HepG2 (cell line): ENCODE data around the gene FKTN.

ENCODE experiments used
- HCFC1 ChIP-seq: fragments of 150-350 bp; IDR thresholded peaks from 2 replicates; pipeline ENCODE4 v1.6.1; 2014; ENCODE audit warnings: low read depth, low read length
- JUND ChIP-seq: sonication (generic); formaldehyde crosslinking; IDR thresholded peaks from 2 replicates; pipeline ENCODE4 v1.8.0; 2022; ENCODE audit warnings: mild to moderate bottlenecking, missing genetic modification reagents
- LBX2 ChIP-seq: sonication (generic); formaldehyde crosslinking; IDR thresholded peaks from 2 replicates; pipeline ENCODE4 v1.5.0; 2020; ENCODE audit warnings: missing genetic modification reagents, mild to moderate bottlenecking, borderline replicate concordance
- NR2F6 ChIP-seq, 2 experiments: IDR thresholded peaks; 2 replicates each; pipeline ENCODE4 v1.6.1; 2016; ENCODE audit warnings: antibody characterized with exemption in 1 of 2, mild to moderate bottlenecking in 1 of 2
- SOX13 ChIP-seq, 3 experiments: fragments of 450-650 bp in 1 of 3; sonication (generic) in 1 of 3; formaldehyde crosslinking in 1 of 3; IDR thresholded peaks in 2 of 3; conservative IDR thresholded peaks in 1 of 3; 2 replicates each; pipeline versions ENCODE4 v1.5.0 to v1.6.1; 2016 to 2020; ENCODE audit warnings: antibody characterized with exemption in 1 of 3, mild to moderate bottlenecking in 1 of 3, missing compliant biosample characterization in 1 of 3, missing genetic modification reagents in 1 of 3, moderate library complexity in 1 of 3
- TF ChIP-seq, protein P1 (sequence below): sonication (generic); formaldehyde crosslinking; IDR thresholded peaks from 2 replicates; pipeline ENCODE4 v1.4.0; 2020; ENCODE audit warnings: missing genetic modification reagents
- TF ChIP-seq, protein P2 (sequence below): sonication (generic); formaldehyde crosslinking; conservative IDR thresholded peaks from 2 replicates; pipeline ENCODE4 v1.8.1; 2023; ENCODE audit warnings: missing genetic modification reagents

DNA sequence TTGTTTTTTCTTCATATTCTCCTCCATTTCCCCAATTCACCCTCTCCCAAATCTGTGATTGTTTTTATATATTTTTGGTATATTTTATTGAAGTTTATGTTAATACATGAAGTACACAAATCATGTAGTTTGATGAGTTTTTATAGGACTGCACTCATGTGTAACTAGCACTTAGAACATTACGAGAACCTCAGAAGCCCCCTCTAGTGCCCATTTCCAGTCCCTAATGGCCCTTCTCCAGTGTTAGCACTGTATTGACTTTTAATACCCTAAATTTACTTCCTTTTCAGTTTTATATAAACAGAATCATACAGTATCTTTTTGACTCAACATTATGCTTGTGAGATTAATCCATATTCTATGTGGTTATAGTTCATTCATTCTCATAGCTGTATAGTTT lies 18.5 kb upstream of the FKTN start:
- TF ChIP-seq SOX13 (IDR thresholded peaks at IDR 0.05): no peak
- TF ChIP-seq SOX13 (CRISPR knock-in tag; conservative IDR thresholded peaks at IDR 0.05 in 1 of 2, IDR thresholded peaks at IDR 0.05 in 1 of 2): no peak
- TF ChIP-seq, protein P1, sequence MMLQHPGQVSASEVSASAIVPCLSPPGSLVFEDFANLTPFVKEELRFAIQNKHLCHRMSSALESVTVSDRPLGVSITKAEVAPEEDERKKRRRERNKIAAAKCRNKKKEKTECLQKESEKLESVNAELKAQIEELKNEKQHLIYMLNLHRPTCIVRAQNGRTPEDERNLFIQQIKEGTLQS (CRISPR knock-in tag): no peak
- no peak for TF ChIP-seq LBX2 (CRISPR knock-in tag)
- TF ChIP-seq HCFC1: no peak
- TF ChIP-seq, protein P2, sequence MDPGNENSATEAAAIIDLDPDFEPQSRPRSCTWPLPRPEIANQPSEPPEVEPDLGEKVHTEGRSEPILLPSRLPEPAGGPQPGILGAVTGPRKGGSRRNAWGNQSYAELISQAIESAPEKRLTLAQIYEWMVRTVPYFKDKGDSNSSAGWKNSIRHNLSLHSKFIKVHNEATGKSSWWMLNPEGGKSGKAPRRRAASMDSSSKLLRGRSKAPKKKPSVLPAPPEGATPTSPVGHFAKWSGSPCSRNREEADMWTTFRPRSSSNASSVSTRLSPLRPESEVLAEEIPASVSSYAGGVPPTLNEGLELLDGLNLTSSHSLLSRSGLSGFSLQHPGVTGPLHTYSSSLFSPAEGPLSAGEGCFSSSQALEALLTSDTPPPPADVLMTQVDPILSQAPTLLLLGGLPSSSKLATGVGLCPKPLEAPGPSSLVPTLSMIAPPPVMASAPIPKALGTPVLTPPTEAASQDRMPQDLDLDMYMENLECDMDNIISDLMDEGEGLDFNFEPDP (CRISPR knock-in tag): no peak
- no peak for TF ChIP-seq JUND (CRISPR knock-in tag)
- no peak for TF ChIP-seq NR2F6 (IDR thresholded peaks at IDR 0.05)
- no peak for TF ChIP-seq NR2F6 (CRISPR knock-in tag; IDR thresholded peaks at IDR 0.05)
